MG63 (cell line): ENCODE results near the gene TRPC6. TPM values are rescaled to one million over a fixed set of nuclear protein-coding genes. Genes with fewer than 3 reads are reported as not detected.

Experiments
- DNase-seq: peaks from one replicate; pipeline ENCODE4 v3.0.0-alpha.2; 2020
- H3K27me3 ChIP-seq: fragments of 250-450 bp; sonication (Bioruptor Pico); 2 replicates; pipeline ENCODE4 v1.5.1; 2020; ENCODE audit warnings: mild to moderate bottlenecking, moderate library complexity
- H3K36me3 ChIP-seq: fragments of 250-450 bp; sonication (Bioruptor Pico); 2 replicates; pipeline ENCODE4 v1.5.1; 2020; ENCODE audit warnings: mild to moderate bottlenecking, moderate library complexity
- H3K4me3 ChIP-seq: fragments of 250-450 bp; sonication (Bioruptor Pico); 2 replicates; pipeline ENCODE4 v1.5.1; 2020; ENCODE audit warnings: mild to moderate bottlenecking, moderate library complexity
- H3K9me3 ChIP-seq: fragments of 250-450 bp; sonication (Bioruptor Pico); 2 replicates; pipeline ENCODE4 v1.5.1; 2020; ENCODE audit warnings: mild to moderate bottlenecking, moderate library complexity
- total RNA-seq: library from RNA; depleted of rRNA; stranded (reverse); fragments of >200 nt; shearing (Covaris generic); gene quantifications from 2 replicates; pipeline ENCODE4 v1.2.3, GENCODE V29; 2014; ENCODE audit warnings: low replicate concordance; rRNA removed

Gene TRPC6
- total RNA-seq = not detected in 2 replicates

- no peaks in the 10 kb centered on the region for H3K9me3 ChIP-seq
- peaks cover 9% of the 10 kb centered on the region for H3K27me3 ChIP-seq
- H3K4me3 ChIP-seq = peak within 1 kb of the TSS; percentile 42
- peak; percentile 41 for DNase-seq
- no peaks in the 10 kb centered on the region for H3K36me3 ChIP-seq
Observed at GRCh38 chr11:101583251-101584128, at the start of gene TRPC6. Gene TRPC6, minus strand, starts transcription at chr11:101584007. Its CDS starts 504 bp downstream, at chr11:101583503.

- no peak for DNase-seq
- Histone ChIP-seq H3K27me3 (no peaks in the 10 kb centered on the region), H3K4me3 (no peak overlapping the region), H3K9me3 (no peaks in the 10 kb centered on the region), H3K36me3 (no peaks in the 10 kb centered on the region)
Observed at GRCh38 chr11:101620026-101620425, 36.2 kb upstream of the TRPC6 start.

DNA sequence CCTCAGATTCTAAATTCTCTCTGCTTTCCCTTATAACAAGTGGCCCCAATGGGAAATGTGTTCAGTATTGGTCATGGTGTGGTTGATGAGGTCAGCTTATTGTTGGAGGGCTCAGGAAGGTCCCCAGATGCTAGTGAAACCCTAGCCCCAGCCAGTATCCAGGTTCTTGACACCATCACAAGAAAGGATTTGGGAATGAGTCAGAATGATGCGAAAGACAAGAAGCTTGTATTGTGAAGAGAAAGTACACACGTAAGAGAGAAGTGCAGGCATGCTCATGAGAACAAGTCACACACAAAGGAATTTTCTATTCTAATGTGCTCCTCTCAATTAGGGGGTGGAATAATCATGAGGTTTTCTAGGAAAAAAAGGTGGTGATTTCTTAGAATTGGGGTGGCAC lies 34.9 kb upstream of the TRPC6 start:
- Histone ChIP-seq H3K27me3 (no peaks in the 10 kb centered on the region), H3K9me3 (no peaks in the 10 kb centered on the region), H3K4me3 (no peak overlapping the region), H3K36me3 (no peaks in the 10 kb centered on the region)
- no peak for DNase-seq

DNA sequence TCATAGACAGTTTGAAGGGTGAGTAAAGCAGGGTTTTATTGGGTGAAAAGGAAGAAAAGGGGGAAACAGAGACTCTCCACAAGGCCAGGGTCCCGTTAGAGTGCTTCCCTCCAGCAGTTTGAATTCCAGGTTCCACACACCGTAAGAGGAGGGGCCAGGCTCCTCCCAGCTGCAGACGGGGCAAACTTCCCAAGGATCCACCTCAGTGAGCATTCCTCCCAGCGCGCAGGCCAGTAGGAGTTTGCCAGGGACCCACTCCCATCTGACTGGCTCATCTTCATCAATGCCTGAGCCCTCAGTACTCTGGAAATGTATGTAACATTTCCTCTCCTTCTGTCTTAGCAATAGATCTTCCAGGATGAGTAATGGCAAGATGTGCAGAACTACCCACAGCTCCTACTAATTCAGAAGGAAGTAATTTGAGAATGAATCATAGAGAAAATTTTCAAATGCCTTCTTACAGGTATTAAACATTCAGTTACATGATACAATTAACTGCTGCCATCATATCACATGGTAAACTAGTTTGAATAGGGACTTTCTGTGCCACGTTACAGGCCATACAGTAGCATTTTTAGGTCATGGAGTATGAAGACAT lies 34.0 kb upstream of the TRPC6 start:
- H3K36me3 ChIP-seq = no peaks in the 10 kb centered on the region
- DNase-seq = no peak

GRCh38 chr11:101612481-101612880 lies 28.7 kb upstream of the TRPC6 start:
- Histone ChIP-seq H3K4me3 (no peak overlapping the region), H3K36me3 (no peaks in the 10 kb centered on the region), H3K9me3 (no peaks in the 10 kb centered on the region), H3K27me3 (no peaks in the 10 kb centered on the region)
- DNase-seq = no peak

More for the DNA sequence above, 34.0 kb upstream of the TRPC6 start:
- Histone ChIP-seq H3K27me3 (no peaks in the 10 kb centered on the region), H3K4me3 (no peak overlapping the region), H3K9me3 (no peaks in the 10 kb centered on the region)

- no peaks in the 10 kb centered on the region for H3K27me3 ChIP-seq
- H3K9me3 ChIP-seq = no peaks in the 10 kb centered on the region
- H3K4me3 ChIP-seq = no peak overlapping the region
- no peak for DNase-seq
- no peaks in the 10 kb centered on the region for H3K36me3 ChIP-seq
Observed at GRCh38 chr11:101600924-101601323, 17.1 kb upstream of the TRPC6 start.

GRCh38 chr11:101586965-101587364 lies 3.2 kb upstream of the TRPC6 start:
- DNase-seq = no peak
- no peak overlapping the region for H3K4me3 ChIP-seq
- no peaks in the 10 kb centered on the region for H3K36me3 ChIP-seq
- H3K9me3 ChIP-seq = no peaks in the 10 kb centered on the region
- H3K27me3 ChIP-seq = peaks cover 5% of the 10 kb centered on the region

DNA sequence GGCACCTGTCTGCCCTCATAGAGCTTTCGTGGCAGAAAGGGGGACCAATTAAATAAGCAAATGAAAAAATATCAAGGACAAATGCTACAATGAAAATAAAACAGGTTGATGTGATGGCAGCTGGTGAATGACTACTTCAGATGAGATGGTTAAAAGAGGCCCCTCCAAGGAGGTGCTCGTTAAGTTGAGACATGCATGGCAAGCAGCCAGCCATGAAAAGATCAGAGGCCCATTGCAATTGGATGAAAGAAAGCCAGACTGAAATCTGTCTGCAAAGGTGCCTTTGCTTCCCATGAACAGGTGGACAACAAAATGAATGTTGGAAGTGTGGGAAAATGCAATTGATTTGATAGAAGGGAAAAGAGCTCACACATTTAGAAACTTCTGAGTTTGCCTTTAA lies 848 bp upstream of the TRPC6 start:
- H3K9me3 ChIP-seq = no peaks in the 10 kb centered on the region
- no peak overlapping the region for H3K4me3 ChIP-seq
- peaks cover 9% of the 10 kb centered on the region for H3K27me3 ChIP-seq
- DNase-seq = no peak
- H3K36me3 ChIP-seq = no peaks in the 10 kb centered on the region

DNA sequence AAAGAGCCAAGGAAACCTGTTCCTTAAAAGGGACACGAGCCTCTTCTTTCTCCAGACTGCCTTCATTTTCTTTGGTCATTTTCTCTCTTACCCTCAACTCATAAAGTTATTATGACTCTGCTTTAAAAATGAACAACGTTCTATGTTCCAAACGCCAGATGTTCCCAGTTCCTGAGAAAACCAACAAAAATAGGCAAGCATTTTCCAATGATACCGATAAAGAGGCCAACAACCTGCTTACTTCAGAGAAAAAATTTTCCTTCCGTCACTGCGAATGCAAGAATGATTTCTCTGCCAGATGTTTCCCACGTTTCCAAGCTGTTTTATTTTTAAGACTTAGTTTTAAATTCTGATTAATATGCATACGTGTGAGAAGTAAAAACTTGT lies 315 bp upstream of the TRPC6 start:
- H3K4me3 ChIP-seq = no peak overlapping the region; the same call in 1 of the 2 replicates
- H3K36me3 ChIP-seq = no peaks in the 10 kb centered on the region
- no peak for DNase-seq
- H3K9me3 ChIP-seq = no peaks in the 10 kb centered on the region
- H3K27me3 ChIP-seq = peaks cover 9% of the 10 kb centered on the region

DNA sequence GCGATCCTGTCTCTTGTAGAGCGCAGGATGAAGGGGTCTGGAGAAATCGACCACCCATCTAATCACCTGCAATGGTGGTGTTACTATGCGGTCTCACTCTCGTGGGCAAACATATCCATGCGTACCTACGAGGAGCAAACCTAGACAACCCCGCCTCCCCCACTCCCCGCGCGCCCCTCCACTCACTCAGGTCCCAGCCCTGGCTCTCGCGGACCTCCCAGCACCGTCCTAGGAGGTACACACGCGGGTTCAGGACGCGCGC lies 887 bp downstream of the TRPC6 start:
- Histone ChIP-seq H3K9me3 (no peaks in the 10 kb centered on the region), H3K36me3 (no peaks in the 10 kb centered on the region), H3K27me3 (peaks cover 9% of the 10 kb centered on the region), H3K4me3 (peak overlapping the region; percentile 42)
- no peak for DNase-seq

GRCh38 chr11:101582236-101582988 lies 1.4 kb downstream of the TRPC6 start:
- H3K27me3 ChIP-seq = peaks cover 9% of the 10 kb centered on the region
- H3K36me3 ChIP-seq = no peaks in the 10 kb centered on the region
- no peaks in the 10 kb centered on the region for H3K9me3 ChIP-seq
- peak overlapping the region; percentile 42 for H3K4me3 ChIP-seq
- DNase-seq = peak; percentile 4

- Histone ChIP-seq H3K27me3 (peaks cover 4% of the 10 kb centered on the region), H3K36me3 (no peaks in the 10 kb centered on the region), H3K9me3 (no peaks in the 10 kb centered on the region), H3K4me3 (no peak overlapping the region)
- no peak for DNase-seq
Observed at GRCh38 chr11:101577461-101577860, 6.3 kb downstream of the TRPC6 start.

- Histone ChIP-seq H3K36me3 (no peaks in the 10 kb centered on the region), H3K9me3 (no peaks in the 10 kb centered on the region), H3K27me3 (no peaks in the 10 kb centered on the region), H3K4me3 (no peak overlapping the region)
- no peak for DNase-seq
Observed at GRCh38 chr11:101576456-101576855, 7.4 kb downstream of the TRPC6 start.

- Histone ChIP-seq H3K4me3 (no peak overlapping the region), H3K9me3 (no peaks in the 10 kb centered on the region), H3K27me3 (no peaks in the 10 kb centered on the region), H3K36me3 (no peaks in the 10 kb centered on the region)
- no peak for DNase-seq
Observed at GRCh38 chr11:101574886-101575285, 8.9 kb downstream of the TRPC6 start.

GRCh38 chr11:101567071-101567470 lies 16.7 kb downstream of the TRPC6 start:
- no peak overlapping the region for H3K4me3 ChIP-seq
- H3K9me3 ChIP-seq = no peaks in the 10 kb centered on the region
- H3K36me3 ChIP-seq = no peaks in the 10 kb centered on the region
- DNase-seq = no peak
- H3K27me3 ChIP-seq = no peaks in the 10 kb centered on the region

DNA sequence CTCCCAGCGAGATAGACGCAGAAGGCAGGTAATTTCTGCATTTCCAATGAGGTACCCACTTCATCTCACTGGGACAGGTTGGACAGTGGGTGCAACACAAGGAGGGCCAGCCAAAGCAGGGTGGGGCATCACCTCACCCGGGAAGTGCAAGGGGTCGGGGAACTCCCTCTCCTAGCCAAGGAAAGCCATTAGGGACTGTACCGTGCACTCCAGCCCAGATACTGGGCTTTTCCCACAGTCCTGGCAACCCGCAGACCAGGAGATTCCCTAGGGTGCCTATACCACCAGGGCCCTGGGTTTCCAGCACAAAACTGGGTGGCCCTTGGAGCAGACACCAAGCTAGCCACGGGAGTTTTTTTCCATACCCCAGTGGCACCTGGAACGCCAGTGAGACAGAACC lies 17.2 kb downstream of the TRPC6 start:
- H3K36me3 ChIP-seq = no peaks in the 10 kb centered on the region
- DNase-seq = no peak
- no peaks in the 10 kb centered on the region for H3K27me3 ChIP-seq
- no peaks in the 10 kb centered on the region for H3K9me3 ChIP-seq
- no peak overlapping the region for H3K4me3 ChIP-seq

GRCh38 chr11:101563166-101563565 lies 20.6 kb downstream of the TRPC6 start:
- DNase-seq = no peak
- H3K27me3 ChIP-seq = no peaks in the 10 kb centered on the region
- H3K36me3 ChIP-seq = no peaks in the 10 kb centered on the region
- H3K4me3 ChIP-seq = no peak overlapping the region
- no peaks in the 10 kb centered on the region for H3K9me3 ChIP-seq
